Liver (tissue), 9 donors: ENCODE results near the gene RBFA. TPM values are rescaled to one million over a fixed set of nuclear protein-coding genes. Genes with fewer than 3 reads are reported as not detected.

Source experiments
- DNase-seq: peaks from one replicate; pipeline ENCODE4 v3.0.0-alpha.2; 2017; ENCODE audit warnings: low spot score
- H3K27ac ChIP-seq, 2 donors: one replicate each; pipeline ENCODE4 v1.7.0; 2013; ENCODE audit warnings: inconsistent platforms in 2 of 2, low read length in 2 of 2, control low read depth in 1 of 2, low read depth in 1 of 2, mild to moderate bottlenecking in 1 of 2
- H3K27me3 ChIP-seq, 4 donors: one replicate each; pipeline versions ENCODE4 v1.6.1 to v1.7.0; 2013; ENCODE audit warnings: low read length in 3 of 4, inconsistent platforms in 1 of 4, mild to moderate bottlenecking in 1 of 4, moderate library complexity in 1 of 4; ENCODE audit not compliant: control insufficient read depth in 4 of 4, insufficient read depth in 4 of 4
- H3K36me3 ChIP-seq, 4 donors: one replicate each; pipeline versions ENCODE4 v1.6.1 to v1.7.0; 2013; ENCODE audit warnings: low read length in 3 of 4, mild to moderate bottlenecking in 3 of 4, low read depth in 1 of 4, moderate library complexity in 1 of 4; ENCODE audit not compliant: control insufficient read depth in 4 of 4, insufficient read depth in 3 of 4
- H3K4me1 ChIP-seq, 4 donors: one replicate each; pipeline versions ENCODE4 v1.6.1 to v1.7.0; 2013; ENCODE audit warnings: low read length in 3 of 4, mild to moderate bottlenecking in 3 of 4, moderate library complexity in 1 of 4; ENCODE audit not compliant: control insufficient read depth in 4 of 4, insufficient read depth in 4 of 4
- H3K4me3 ChIP-seq, 3 donors: one replicate each; pipeline versions ENCODE4 v1.6.1 to v1.7.0; 2013; ENCODE audit warnings: low read length in 3 of 3, control low read depth in 1 of 3, low read depth in 1 of 3, mild to moderate bottlenecking in 1 of 3
- H3K9ac ChIP-seq, 2 donors: one replicate each; pipeline ENCODE4 v1.7.0; 2013; ENCODE audit warnings: low read length in 2 of 2, mild to moderate bottlenecking in 2 of 2, moderate library complexity in 2 of 2, control low read depth in 1 of 2, low read depth in 1 of 2
- H3K9me3 ChIP-seq, 4 donors: one replicate each; pipeline versions ENCODE4 v1.6.1 to v1.7.0; 2013; ENCODE audit warnings: low read length in 3 of 4; ENCODE audit not compliant: control insufficient read depth in 4 of 4
- FOXA1 ChIP-seq: IDR thresholded peaks from 2 replicates; pipeline ENCODE4 v1.6.1; 2016; ENCODE audit warnings: antibody characterized with exemption
- FOXA2 ChIP-seq: IDR thresholded peaks from 2 replicates; pipeline ENCODE4 v1.6.1; 2016; ENCODE audit warnings: antibody characterized with exemption
- HNF4G ChIP-seq: IDR thresholded peaks from 2 replicates; pipeline ENCODE4 v1.6.1; 2016; ENCODE audit warnings: antibody characterized with exemption
- NR2F2 ChIP-seq: IDR thresholded peaks from 2 replicates; pipeline ENCODE4 v1.6.1; 2016; ENCODE audit warnings: antibody characterized with exemption
- RAD21 ChIP-seq, 2 donors: IDR thresholded peaks; 2 replicates each; pipeline ENCODE4 v1.6.1; 2016; ENCODE audit warnings: antibody characterized with exemption in 2 of 2, mild to moderate bottlenecking in 2 of 2
- RXRA ChIP-seq, 2 donors: IDR thresholded peaks; 2 replicates each; pipeline ENCODE4 v1.6.1; 2017 to 2018; ENCODE audit warnings: antibody characterized with exemption in 2 of 2, mild to moderate bottlenecking in 1 of 2
- SP1 ChIP-seq: IDR thresholded peaks from 2 replicates; pipeline ENCODE4 v1.6.1; 2018; ENCODE audit warnings: antibody characterized with exemption, mild to moderate bottlenecking
- WGBS: extraction: QIAGEN DNeasy Blood & Tissue Kit; methylation state at CpG from one replicate; pipeline ENCODE4 v1.1.7; 2013; 5-methylcytosine and 5-hydroxymethylcytosine counted together
- polyA plus RNA-seq, 2 donors: library from polyadenylated mRNA; stranded (reverse) in 1 of 2; unstranded in 1 of 2; fragments of 200-250 nt in 1 of 2; fragments of >200 nt in 1 of 2; fragmentation: Nextera tagmentation in 1 of 2; extraction: Ambion mirVana in 1 of 2; gene quantifications; one replicate each; pipeline versions ENCODE4 v1.2.1 to v1.2.3, GENCODE V29; 2013 to 2015
- total RNA-seq, 2 donors: library from RNA; depleted of rRNA; stranded (reverse); fragments of >200 nt; gene quantifications; one replicate each; pipeline ENCODE4 v1.2.3, GENCODE V29; 2014
- TF ChIP-seq, protein P1 (sequence below): IDR thresholded peaks from 2 replicates; pipeline ENCODE4 v1.6.1; 2016; ENCODE audit warnings: antibody characterized with exemption
- TF ChIP-seq, protein P2 (sequence below): IDR thresholded peaks from 2 replicates; pipeline ENCODE4 v1.6.1; 2016; ENCODE audit warnings: antibody characterized with exemption
- TF ChIP-seq, protein P3 (sequence below): IDR thresholded peaks from 2 replicates; pipeline ENCODE4 v1.6.1; 2016; ENCODE audit warnings: antibody characterized with exemption, mild to moderate bottlenecking
- donor health status: healthy.
- donor health status: healthy.
- donor health status: healthy.
- donor health status: healthy.
- donor health status: healthy.

Gene RBFA
- total and polyA plus RNA-seq, 4 donors, result 20.4 to 31.6 (median 27.0) TPM

DNA sequence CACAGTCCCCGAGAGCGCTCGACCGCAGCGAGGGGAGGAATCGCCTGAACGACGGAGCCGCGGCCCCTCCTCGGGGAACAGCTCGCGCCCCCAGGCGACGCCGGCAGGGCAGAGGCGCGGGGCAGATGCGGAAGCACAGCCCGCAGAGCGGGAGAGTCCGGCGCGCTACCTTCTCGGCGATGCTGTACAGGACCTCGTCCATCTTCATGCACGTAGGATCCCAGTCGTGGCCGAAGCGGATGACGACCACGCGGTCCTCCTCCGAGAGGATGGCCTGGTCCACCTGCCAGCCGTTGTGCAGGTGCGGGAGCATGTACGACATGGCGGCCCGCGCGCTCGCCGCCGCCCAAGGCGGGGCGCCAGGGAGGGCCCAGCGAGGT, 46.2 kb upstream of the RBFA start:
- Histone ChIP-seq H3K9me3 (no peaks in the 10 kb centered on the region), H3K27me3 (no peaks in the 10 kb centered on the region), H3K27ac (peak overlapping the region; percentile 98), H3K4me3 (peak overlapping the region; percentile 98 to 100 (median 99)), H3K9ac (peak overlapping the region; percentile 68 to 86), H3K4me1 (peaks cover 4 to 21% (median 15%) of the 10 kb centered on the region in 4 donors), H3K36me3 (peaks cover 0 to 2% (median under 1%) of the 10 kb centered on the region in 4 donors)
- peak; percentile 23 to 49 for TF ChIP-seq RAD21 (IDR thresholded peaks at IDR 0.05)
- TF ChIP-seq FOXA1, result no peak
- WGBS, result under 1% methylated on average over 48 of the region's 48 CpGs
- DNase-seq, result no peak

DNA sequence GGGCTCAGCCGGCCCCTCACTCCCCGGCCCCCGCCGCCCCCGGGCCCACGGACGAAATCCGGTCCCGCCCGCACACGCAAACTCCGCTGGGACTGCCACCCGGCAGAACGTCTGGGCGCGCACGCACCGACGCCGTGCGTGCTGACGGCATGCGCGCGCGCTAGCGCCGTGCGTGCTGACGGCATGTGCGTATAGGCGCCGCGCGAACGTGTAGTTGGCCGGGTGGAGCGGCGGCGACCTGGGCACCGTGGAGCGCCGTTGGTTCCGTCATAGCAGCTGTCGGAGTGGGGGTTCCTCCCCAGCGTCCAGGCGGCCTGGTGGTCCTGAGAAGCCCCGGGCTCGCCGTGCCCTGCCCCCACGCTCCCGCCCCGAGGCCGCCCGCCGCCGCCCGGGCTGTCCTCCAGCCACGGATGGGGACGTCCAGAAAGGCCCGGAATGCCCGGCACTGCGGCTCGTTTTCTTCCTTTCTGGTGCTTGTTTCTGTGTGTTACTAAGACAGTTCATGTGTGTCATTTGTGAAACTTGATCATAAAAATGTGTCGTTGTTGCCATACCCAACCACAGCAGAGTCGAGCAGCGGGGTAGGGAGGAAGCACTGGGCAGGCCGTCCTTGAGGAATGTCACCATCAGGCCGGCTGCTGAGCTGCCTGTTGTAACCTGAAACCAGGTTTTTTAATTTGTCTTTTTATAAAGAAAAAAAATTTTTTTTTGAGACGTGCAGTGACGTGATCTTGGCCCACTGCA, 45.6 kb upstream of the RBFA start, which contains the start of gene TXNL4A:
TSS of gene TXNL4A (minus strand) at position 113 of the 744 bp plus-strand sequence. CDS start 171 bp downstream, outside the sequence.
- H3K4me1 ChIP-seq, result peaks cover 4 to 21% (median 12%) of the 10 kb centered on the region in 4 donors
- H3K36me3 ChIP-seq, result peaks cover 0 to 2% (median under 1%) of the 10 kb centered on the region in 4 donors
- H3K9me3 ChIP-seq, result no peaks in the 10 kb centered on the region
- peak within 1 kb of the TSS; percentile 86 to 92 for H3K9ac ChIP-seq
- H3K4me3 ChIP-seq, result peak within 1 kb of the TSS; percentile 98 to 100 (median 99)
- H3K27ac ChIP-seq, result peak within 1 kb of the TSS; percentile 98
- H3K27me3 ChIP-seq, result no peaks in the 10 kb centered on the region
- WGBS, result under 1% methylated on average over 71 of the region's 71 CpGs
- peak; percentile 84 for DNase-seq
- TF ChIP-seq RXRA (IDR thresholded peaks at IDR 0.05), result no peak
- no peak for TF ChIP-seq NR2F2
- peak in 1 of 2 donors; percentile 15 for TF ChIP-seq RAD21 (IDR thresholded peaks at IDR 0.05)
- TF ChIP-seq, protein P1, sequence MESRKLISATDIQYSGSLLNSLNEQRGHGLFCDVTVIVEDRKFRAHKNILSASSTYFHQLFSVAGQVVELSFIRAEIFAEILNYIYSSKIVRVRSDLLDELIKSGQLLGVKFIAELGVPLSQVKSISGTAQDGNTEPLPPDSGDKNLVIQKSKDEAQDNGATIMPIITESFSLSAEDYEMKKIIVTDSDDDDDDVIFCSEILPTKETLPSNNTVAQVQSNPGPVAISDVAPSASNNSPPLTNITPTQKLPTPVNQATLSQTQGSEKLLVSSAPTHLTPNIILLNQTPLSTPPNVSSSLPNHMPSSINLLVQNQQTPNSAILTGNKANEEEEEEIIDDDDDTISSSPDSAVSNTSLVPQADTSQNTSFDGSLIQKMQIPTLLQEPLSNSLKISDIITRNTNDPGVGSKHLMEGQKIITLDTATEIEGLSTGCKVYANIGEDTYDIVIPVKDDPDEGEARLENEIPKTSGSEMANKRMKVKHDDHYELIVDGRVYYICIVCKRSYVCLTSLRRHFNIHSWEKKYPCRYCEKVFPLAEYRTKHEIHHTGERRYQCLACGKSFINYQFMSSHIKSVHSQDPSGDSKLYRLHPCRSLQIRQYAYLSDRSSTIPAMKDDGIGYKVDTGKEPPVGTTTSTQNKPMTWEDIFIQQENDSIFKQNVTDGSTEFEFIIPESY, result no peak
- TF ChIP-seq FOXA2, result no peak
- no peak for TF ChIP-seq SP1

DNA sequence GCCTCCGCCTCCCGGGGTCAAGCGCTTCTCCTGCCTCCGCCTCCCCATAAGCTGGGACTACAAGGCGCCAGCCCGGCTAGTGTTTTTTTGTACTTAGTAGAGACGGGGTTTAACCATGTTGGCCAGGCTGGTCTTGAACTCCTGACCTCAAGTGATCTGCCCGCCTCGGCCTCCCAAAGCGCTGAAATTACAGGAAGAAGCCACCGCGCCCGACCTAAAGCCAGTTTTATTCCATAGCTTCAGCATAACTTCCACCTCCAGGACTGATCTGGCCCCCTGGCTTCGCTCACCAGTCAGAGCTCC, 45.1 kb upstream of the RBFA start:
- TF ChIP-seq FOXA2 (no peak), SP1 (no peak), RAD21 (IDR thresholded peaks at IDR 0.05) (no peak), NR2F2 (no peak), HNF4G (no peak)
- TF ChIP-seq, protein P2, sequence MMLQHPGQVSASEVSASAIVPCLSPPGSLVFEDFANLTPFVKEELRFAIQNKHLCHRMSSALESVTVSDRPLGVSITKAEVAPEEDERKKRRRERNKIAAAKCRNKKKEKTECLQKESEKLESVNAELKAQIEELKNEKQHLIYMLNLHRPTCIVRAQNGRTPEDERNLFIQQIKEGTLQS, result no peak
- TF ChIP-seq, protein P1, result no peak
- TF ChIP-seq, protein P3, sequence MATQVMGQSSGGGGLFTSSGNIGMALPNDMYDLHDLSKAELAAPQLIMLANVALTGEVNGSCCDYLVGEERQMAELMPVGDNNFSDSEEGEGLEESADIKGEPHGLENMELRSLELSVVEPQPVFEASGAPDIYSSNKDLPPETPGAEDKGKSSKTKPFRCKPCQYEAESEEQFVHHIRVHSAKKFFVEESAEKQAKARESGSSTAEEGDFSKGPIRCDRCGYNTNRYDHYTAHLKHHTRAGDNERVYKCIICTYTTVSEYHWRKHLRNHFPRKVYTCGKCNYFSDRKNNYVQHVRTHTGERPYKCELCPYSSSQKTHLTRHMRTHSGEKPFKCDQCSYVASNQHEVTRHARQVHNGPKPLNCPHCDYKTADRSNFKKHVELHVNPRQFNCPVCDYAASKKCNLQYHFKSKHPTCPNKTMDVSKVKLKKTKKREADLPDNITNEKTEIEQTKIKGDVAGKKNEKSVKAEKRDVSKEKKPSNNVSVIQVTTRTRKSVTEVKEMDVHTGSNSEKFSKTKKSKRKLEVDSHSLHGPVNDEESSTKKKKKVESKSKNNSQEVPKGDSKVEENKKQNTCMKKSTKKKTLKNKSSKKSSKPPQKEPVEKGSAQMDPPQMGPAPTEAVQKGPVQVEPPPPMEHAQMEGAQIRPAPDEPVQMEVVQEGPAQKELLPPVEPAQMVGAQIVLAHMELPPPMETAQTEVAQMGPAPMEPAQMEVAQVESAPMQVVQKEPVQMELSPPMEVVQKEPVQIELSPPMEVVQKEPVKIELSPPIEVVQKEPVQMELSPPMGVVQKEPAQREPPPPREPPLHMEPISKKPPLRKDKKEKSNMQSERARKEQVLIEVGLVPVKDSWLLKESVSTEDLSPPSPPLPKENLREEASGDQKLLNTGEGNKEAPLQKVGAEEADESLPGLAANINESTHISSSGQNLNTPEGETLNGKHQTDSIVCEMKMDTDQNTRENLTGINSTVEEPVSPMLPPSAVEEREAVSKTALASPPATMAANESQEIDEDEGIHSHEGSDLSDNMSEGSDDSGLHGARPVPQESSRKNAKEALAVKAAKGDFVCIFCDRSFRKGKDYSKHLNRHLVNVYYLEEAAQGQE, result no peak
- peak overlapping the region; percentile 98 for H3K27ac ChIP-seq
- no peaks in the 10 kb centered on the region for H3K27me3 ChIP-seq
- peak overlapping the region; percentile 86 to 92 for H3K9ac ChIP-seq
- 42% methylated on average over 14 of the region's 14 CpGs for WGBS
- peaks cover 0 to 2% (median under 1%) of the 10 kb centered on the region in 4 donors for H3K36me3 ChIP-seq
- DNase-seq, result no peak
- no peaks in the 10 kb centered on the region for H3K9me3 ChIP-seq
- H3K4me1 ChIP-seq, result peaks cover 4 to 21% (median 12%) of the 10 kb centered on the region in 4 donors
- peak overlapping the region; percentile 13 to 99 (median 98) for H3K4me3 ChIP-seq
